Islet precursor cell (in vitro differentiated cells): ENCODE data around the gene TFEB.

Experiments used
- DNase-seq: peaks from one replicate; pipeline ENCODE4 v3.0.0-alpha.2; 2018

The TFEB gene

DNA sequence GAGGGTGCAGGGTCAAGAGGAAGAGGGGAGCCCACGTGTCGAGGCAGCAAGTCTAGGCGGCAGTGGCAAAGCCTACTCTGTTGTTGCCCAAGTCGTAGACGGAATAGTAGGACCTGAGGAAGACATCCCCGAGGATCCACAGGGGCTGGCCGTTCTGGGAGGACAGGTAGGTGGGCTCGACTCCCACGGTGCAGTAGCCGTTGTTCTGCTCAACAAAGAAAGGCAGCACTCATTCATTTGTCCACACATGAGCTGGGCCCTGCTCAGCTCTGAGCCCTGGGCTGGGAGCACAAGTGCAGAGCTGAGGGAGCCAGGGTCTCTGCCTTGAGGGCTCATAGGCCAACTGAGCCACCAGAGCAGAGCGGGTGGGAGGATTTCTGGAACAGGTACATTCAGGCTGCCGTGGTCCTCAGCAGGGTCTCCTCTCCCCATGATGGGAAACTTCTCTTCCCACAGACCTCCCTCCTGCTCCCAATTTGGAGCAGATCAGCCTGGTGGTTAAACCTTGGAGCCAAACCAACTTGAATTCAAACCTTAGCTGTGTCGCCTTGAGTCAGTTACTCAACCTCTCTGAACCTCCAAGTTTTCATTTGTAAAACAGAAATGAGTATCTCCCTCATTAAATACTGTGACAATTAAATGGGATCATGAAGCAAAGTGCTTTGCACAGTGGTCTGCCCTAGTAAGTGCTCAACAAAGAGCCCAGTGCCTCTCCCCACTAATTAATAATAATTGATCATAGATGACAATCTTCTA lies 1.6 kb upstream of the TFEB start:
- no peak for DNase-seq

DNA sequence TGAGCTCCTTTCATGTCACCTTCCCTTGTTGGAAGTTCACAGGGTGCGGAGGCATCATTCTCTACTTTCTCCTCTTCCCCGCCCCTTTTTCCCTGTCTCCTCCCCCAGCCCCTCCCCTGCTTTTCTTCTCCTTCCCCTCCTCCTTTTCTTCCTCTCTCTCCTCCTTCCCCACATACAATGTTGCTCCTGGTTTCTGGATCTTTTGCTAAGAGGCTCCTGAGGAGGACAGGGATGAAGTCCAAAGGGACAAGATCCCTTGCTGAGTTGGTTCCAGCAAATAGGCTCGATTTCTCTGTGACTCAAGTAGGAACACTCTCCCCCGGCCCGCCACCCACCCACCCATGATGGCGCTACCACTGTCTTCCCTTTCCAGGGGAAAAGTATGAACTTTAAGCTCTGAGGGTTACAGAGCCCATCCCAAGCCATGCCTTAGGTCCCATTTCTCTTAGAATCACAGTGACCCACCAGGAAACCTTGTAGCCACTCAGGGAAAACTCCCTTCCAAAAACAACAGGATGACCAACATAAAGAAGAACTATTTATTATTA lies 852 bp upstream of the TFEB start:
- no peak for DNase-seq

DNA sequence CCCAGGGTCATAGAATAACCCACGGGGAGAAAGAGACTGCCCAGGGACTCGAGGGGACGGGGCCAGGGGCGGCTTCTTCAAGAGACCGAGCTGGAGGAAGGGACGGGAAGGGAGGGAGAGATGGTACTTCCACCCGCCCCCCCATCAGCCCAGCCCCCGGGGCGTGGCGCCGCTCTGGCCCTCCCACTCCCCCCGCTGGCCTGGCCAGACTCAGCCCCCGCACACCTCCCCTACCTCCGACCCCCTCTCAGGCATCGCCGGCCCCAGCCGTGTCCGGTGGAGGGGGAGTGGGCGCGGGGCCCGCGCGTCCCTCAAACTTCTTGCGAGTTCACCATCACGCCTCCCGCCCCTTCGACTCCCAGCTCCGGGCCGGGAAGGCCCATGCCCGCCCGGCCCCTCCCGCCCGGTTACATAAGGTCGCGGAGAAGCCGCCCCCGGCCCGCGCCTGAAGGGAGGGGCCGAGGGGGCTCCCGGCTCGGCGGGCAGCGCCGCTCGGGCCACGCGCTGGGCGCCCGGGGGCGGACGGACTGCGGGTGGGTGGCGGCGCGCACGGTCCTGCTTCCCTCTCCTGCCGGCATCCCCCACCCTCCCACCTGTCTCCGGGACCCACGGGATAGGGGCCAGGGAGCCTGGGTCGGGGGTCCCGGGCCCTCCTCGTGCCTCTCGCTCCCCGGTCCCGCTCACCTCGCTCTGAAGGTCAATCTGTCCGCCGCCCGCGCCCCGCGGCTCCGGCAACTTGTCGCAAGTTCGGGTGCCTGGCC lies 562 bp downstream of the TFEB start:
- DNase-seq: peak; percentile 81

DNA sequence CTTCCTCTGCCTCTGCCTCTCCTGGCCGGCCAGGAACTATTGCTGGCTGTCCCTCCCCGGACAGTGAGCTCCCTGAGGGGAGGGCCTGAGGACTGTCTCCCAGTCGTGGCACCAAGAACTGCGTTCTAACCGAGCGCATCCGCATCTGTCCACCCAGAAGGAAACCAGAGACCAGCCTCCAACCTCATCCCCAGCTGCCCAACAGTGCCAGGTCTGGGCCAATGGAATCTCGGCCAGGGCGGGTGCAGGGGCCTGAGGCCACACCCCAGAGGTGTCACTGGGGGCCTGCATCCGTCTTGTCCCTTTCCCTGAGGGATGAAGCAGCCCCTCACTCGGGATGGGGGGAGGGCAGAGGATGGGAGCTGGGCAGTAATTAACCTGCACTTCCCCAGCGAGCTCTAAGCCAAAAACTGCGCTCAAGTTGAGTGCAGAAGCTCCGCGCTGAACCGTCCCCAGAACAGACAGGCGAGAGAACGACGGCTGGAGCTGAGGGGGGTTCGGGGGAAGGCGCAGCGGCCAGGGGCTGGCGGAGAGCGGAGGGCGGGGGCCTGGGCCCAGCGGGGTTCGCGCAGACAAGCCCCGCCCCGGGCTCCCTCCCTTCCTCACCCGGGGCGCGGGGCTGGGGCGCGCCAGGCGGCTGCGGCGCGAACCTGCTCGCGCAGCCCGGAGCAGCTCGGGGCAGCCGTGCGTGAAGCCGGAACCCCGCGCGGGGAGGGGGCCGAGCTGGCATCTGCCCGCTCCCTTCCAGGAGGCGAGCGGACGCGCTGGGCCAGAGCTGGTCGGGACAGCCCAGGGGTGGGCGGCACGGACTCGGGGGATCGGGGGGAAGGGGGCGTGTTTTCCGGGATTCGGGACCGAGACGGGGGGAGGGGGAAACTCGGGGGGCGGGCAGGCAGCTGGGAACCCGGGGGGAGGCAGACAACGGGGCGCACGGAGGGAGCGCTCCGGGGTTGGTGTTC lies 1.4 kb downstream of the TFEB start:
- DNase-seq: peak; percentile 83

DNA sequence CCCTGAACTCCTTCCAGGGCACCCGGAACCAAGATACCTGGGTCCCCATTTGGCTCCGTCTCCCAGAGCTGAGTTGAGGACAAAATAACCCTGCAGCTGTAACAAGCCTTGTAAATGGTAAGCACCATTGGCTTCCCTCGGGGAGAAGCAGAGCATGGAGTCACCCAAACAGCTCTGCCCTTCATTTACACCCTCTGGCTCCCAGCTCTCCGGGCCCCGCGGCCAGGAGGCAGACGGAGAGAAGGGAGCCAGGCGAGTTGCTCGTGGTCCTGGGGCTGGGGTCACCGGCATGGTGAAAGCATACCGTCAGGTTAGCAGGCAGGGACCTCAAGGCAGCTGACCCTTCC lies 2.1 kb downstream of the TFEB start:
- no peak for DNase-seq

DNA sequence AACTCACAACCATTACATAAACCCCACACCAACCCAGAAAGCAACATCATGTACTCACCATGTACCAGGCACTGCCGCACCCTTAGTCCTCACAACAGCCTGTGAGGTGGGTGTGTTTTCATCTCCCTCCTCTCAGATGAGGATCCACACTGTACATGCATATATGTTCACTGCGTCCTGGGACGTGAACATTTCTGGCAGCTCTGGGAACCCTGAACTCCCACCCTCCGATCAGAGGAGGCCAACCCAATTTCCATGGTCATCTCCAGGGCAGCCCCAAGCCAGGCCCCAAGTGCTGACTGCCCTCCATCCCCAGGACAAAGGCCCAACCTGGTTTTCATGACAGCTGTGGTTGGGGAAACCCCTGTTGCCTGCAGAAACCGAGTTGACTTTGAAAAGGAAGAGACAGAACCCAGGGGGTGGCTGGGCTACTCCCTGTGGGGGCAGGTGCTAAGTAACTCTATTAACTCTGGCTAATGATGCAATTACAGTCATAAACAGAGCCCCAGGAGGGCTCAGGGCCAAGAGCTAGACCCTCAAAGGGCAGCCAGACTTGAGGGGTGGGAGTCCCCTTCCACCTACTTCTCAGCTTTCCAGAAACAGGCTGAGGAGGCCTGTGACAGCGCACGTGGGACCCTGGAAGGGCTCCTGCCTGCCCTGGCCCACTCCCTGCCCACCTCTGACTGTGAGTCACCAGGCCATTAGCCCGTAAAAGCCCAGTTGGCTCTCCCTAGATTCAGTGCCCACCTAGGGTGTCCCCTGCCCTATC lies 2.6 kb downstream of the TFEB start:
- DNase-seq: no peak

DNA sequence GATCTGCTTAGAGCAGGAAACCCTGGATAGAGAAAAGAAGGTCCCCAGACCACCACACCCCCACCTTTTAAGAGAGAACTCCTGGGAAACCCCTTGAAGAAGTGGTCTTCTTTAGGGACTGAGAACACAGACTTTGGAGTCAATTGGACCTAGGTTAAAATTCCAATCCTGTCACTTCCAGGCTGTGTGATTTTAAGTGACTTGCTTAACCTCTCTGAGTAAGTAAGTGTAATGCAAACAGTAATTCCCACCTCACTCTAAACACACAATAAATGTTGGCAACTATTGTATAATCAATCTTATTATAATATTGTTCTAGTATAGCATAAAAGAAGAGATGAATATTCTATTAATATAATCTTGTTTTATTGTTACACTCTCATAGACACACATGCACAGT lies 3.3 kb downstream of the TFEB start:
- DNase-seq: no peak

DNA sequence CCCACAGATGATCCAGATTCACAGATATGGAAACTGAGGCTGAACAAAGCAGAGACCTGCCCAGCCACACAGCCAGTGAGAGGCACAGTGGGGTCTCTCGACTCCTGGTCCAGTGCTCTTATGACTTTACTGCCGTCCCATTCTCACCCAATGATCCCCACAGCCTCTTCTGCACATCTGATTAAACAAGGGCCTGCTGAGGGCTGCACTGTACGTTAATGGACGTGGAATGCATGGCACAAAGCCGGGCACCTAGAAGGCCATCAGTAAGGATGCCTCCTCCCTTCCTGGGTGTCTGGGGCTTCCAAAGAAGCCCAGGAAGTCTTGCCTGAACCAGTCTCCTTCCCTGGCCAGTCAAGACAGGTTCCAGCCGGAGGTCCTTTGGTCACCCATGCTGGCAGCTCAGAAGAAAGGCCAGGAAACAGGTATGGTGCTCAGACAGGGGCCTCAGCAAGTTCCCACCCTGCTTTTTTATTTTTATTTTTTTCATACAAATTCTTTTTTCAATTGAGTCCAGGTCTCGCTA lies 3.8 kb downstream of the TFEB start:
- DNase-seq: no peak

DNA sequence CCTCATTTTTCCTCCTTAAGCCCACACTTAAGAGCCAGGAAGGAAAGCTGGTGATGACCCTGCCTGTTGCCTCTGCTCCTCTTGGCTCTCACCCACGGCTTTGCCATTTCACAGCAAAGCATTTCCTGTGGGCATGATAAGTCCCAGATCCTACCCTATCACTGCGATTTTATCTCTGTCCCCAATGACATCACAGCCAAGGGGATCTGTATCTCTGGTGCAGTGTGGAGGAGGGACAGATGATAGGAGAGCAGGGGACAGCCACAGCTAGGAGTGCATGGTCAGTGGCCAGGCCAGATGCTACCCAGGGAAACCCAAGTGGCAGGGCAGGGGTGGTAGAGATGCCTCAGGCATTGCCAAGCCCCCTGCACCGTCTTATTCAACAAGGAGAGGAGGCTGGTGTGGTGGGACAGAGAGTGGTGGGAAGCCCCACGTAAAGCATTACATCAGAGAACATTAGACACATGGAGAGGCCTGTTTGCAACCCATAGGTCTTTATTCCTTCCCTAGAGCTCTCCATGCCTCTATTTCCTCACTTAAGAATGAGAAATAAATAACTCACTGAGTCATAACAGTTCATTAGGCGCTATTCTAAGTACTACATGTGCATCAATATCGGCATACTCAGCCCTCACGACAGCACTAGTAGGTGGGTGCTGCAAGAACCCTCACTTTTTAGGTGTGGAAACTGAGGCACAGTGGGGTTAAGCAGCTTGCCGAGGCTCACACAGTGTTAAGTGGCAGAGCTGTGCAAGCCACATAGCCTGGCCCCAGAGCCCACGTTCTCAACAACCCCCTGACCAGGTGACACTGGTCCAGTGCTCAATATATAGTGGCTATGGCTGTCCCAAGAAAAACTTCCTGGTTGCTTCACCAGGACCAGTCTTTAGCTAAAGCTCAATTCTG lies 4.6 kb downstream of the TFEB start:
- DNase-seq: no peak

DNA sequence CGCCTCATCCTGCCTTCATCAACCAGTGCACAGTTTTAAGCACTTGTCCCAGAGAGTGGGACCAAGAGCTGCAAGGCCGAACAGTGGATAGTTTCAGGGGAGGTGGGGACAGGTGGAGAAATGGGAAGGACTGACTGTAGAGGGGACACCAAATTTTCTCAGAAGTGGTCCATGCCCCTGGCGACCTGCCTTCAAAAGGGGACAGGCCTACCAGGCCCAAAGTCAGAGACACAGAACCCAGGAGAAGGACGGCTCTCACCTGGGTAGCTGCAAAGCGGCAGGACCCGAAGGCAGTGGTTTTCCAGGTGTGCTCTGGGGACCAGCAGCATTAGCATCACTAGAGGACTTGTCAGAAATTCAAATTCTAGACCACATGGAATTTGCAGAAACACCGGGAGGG lies 5.8 kb downstream of the TFEB start:
- DNase-seq: no peak

DNA sequence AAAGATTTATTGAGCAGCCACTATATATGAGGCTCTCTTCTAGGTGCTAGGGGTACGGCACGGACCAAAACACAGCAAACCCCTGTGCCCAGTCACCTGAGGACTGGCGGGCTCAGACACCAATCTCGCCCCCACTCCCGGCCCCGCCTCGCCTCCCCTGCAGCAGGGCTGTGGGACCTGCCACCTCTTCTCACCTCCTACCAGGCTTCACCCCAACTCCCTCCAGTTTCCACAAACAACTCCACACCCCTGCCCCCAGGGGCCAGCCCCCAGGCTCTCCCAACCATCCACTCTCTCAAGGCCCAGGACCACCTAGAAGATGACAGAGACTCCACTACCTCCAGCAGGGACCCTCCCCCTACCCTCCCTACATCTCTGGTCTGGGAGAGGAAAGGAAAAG lies 6.5 kb downstream of the TFEB start:
- no peak for DNase-seq

DNA sequence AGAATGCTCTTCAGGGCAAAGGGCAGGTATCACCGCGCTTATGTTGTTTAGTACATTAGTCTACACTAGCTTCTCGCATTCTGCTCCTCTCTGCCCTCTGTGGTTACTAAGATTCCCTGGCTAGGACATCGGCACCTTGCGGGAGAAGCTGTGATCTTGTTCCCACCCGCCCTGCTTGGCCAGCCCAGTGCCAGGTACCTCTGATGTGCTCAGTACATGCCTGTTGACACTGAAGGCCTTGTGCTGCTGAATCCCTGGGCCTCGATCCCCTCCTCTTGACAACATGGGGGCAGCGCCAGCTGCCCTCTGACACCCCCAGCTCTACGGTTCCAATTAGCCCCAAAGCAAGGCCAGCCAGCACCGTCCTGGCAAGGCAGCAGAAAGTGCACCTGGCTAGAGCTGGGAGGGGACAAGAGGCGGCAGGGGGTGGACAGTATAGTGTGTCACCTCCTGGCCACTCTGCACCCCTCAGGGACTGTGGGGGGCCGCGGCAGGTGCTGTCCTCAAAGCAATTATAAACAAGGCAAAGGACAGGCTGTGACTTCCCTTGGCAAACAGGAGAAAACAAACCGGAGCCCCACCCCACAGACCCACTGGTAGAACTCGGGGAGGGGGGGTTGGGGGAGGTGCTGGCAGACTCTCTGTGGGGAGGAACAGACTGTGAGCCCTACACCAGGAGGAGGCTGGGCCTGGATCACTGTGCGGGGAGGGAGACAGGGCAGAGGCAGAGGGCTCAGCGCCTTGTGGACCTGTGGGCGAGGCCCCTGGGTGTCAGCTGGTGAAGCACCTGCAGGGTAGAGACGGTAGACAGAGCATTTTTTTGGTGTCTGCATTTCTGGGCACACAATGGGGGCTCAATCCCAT lies 7.1 kb downstream of the TFEB start:
- no peak for DNase-seq

DNA sequence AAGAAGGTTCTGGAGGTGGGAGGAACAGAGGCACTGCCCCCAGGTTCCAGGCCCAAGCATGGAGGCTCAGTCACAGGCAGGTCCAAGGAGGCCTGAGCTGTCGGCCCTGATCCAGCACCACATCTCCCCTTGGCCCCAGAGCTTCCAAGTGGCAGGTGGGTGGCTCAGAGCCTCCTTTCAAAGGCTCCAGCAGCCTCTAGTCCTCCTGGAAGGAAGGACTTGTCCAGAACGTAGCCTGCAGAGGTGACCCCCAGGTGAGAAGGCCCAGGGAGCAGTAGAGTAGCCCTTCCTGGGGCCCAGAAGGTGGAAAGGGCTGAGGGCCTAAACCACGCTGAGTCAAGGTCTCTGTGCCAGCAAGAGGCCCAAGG lies 7.7 kb downstream of the TFEB start:
- no peak for DNase-seq

DNA sequence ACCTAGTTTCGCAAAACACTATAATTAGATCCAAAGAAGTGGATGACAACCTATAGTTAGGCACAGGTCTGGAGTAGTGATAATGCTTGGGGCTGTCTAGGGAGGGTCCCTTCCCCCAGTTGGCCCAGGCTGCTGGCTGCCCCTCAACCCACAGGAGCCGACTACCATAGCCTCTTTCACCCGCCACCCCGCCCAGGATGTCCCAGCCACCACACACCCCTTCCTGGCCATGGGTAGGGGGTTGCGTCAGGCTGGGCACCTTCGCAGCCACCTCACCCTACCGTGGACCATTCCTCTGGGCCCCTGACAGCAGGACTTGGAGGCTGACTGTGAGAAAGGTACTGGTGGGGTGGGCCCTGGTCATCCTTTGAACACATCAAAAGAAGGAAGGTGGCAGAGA lies 8.5 kb downstream of the TFEB start:
- no peak for DNase-seq

DNA sequence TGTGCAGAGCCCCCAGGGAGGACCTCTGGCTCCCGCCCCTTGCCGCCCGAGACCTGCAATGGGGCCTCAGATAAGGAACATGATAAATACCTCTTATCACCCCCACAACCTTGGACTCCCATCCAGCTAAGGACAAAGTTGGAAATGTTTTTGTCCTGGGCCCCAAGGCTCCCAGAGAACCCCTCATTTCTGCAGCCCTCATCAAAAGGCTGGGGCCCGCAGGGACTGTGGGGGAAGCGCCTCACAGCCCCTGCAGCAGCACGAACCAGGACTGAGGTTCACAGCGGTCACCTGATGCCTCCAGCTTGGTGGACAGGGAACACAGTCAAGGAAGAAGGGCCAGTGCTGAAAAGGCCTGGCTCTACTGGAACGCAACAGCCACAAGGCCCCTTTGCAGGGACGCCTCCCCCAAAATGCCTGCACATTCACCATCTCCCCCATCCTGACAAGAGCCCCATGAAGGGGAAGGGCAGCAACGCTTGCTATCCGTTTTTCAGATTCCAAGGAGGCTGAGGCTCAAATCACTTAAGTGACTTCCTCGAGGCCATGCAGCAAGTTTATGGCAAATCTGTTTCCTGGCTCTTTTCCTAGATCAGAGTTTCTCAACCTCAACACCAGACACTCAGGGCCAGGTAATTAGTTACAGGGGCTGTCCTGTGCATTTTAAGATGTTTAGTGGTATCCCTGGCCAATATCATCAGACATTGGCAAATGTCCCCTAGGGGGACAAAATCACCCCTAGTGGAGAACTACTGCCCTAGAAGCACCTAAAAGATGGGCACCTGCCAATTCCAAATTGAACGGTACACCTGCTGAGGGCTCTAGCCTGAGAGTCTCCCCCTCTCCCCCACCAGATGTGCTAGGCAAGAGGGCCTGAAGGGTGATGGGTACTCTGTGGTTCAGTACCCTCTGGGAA lies 10.6 kb downstream of the TFEB start:
- no peak for DNase-seq

DNA sequence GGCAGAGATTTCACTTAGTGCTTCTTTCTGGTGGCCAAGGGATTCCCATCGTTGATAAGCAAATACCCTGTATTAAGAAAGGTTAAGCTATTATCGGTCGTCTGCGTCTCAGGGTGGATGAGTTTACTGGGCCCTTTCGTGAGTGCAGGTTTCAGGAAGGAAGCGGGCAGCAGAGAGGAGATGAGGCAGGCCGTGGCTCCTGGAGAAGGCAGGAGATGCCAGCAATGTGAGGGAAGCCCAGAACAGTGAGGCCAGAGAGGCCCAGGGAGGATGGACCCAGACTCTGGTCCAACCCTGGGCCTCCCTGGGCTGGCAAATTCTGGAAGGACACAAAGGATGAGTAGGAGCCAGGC lies 11.2 kb downstream of the TFEB start:
- DNase-seq: no peak

DNA sequence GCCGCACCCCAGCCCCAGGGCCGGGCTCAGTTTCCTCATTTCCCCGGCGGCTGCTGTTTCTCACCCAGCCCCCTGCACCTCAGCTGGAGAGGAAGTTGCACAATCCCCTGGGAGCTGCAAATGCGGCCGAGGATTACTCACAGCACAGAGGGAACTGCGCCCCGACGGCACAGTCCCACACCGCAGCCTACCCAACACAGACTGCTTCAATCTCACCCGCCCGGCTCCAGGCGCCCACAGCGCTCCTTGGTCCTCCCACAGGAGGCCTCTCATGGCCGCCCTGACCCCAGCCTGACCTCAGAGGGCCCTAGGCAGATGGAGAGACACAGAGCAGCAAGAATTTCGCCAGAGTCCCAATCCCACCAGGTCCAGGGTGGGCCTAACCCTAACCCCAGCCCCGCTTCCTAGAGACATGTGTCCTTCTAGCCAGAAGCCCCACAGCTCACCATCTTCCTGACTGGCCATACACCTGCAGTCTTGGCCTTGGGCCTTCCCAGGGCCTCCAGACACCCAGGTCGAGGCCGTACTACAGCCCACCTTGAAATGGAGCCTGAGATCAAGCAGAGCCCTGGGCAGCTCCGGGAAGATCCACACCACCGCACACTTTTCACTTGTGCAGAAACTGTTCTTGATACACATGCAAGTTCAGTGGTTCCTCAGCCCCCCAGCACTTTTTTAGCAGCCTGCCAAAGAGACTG lies 11.7 kb downstream of the TFEB start:
- DNase-seq: peak; percentile 89

DNA sequence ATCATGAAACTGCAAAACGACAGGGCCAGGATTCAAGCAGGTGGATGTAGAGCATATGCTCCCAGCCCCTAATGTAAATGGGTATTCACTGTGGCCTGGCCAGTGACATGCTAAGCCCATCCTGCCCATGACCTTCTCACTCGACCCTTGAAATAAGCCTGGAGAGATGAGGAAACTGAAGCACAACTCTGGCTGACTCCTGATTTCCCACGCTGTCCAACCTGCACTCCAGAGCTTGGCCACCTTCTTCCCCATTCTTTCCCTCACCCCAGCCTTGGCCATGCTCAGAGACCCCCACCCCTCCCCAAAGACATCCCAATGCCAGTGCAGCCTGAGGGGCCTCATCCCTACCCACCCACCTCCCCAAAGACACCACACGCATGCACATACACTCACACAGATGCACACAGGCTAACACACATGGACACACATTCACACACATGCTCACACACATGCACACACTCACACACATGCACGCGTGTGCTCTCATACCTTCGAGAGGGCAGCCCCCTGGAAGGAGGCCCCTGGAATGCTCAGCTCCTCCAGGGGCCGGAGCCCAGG lies 12.4 kb downstream of the TFEB start:
- no peak for DNase-seq
